ENCODE data around the gene B3GNT7.
"Not testable (repeated sequence)": the region's sequence is repeated elsewhere in the genome, so short reads cannot be mapped to it uniquely, and the experiment has no call there.

The B3GNT7 gene

DNA sequence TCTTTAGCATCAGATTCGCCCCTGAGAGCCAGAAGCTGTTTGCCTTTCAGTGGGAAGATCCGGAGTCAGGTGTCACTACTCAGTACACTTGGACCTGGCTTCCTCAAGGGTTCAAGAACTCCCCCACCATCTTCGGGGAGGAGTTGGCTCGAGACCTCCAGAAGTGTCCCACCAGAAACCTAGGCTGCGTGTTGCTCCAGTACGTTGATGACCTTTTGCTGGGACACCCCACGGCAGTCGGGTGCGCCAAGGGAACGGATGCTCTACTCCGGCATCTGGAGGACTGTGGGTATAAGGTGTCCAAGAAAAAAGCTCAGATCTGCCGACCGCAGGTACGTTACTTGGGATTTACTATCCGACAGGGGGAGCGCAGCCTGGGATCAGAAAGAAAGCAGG lies 8.7 kb downstream of the B3GNT7 start:
- not testable (repeated sequence) for DNase-seq

DNA sequence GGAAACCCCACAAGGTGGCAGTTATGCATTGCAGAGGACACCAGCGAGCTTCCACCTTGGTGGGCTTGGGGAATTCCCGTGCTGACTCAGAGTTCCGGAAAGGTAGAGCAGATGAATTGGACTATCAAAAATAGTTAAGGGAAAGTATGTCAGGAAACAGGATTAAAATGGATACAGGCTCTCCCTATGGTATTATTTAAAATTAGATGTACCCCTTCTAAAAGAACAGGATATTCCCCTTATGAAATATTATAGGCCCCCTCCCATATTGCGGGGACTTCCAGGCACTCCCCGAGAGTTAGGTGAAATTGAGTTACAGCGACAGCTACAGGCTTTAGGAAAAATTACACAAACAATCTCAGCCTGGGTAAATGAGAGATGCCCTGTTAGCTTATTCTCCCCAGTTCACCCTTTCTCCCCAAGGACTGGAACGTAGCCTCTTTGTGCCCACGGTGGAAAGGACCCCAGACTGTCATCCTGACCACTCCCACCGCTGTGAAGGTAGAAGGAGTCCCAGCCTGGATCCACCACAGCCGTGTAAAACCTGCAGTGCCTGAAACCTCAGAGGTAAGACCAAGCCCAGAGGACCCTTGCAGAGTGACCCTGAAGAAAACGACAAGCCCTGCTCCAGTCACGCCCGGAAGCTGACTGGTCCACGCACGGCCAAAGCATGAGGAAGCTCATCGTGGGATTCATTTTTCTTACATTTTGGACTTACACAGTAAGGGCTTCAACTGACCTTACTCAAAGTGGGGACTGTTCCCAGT lies 10.3 kb downstream of the B3GNT7 start:
- not testable (repeated sequence) for DNase-seq

DNA sequence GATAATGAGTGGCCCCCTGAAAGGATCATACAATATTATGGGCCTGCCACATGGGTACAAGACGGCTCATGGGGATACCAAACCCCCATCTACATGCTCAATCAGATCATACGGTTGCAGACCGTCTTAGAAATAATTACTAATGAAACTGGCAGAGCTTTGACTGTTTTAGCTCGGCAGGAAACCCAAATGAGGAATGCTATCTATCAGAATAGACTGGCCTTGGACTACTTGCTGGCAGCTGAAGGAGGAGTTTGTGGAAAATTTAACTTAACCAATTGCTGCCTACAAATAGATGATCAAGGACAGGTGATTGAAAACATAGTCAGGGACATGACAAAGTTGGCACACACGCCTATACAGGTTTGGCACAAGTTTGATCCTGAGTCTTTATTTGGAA lies 12.2 kb downstream of the B3GNT7 start:
- DNase-seq, result not testable (repeated sequence)

DNA sequence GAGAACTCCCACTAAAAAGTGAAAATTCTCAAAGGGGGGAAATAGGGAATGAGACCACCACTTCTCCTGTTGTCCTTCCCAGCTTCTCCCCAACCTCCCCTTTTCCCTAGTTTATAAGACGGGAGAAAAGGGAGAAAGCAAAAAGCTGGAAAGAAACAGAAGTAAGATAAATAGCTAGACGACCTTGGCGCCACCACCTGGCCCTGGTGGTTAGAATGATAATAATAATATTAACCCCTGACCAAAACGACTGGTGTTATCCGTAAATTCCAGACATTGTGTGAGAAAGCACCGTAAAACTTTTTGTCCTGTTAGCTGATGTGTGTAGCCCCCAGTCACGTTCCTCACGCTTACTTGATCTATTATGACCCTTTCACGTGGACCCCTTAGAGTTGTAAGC lies 12.8 kb downstream of the B3GNT7 start:
- not testable (repeated sequence) for DNase-seq

DNA sequence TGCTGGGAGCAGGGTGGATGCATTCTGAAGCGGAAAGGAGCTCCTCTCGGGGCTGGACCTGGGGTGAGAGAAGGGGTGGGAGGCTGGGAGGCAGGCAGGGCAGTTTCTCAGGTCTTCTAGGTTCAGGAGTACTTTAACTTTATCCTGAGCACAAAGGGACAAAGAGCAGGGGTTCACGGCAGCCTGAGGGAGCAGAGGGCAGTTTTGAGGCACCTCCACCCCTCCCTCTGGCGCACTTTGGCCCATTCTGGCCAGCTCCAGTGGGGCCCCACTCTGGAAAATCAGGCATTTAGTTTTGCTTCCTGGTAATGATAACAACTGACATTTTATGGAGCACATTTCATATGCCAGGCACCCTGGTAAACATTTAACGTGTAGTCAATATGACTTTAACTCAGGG lies 14.3 kb downstream of the B3GNT7 start:
- DNase-seq, result no peak

DNA sequence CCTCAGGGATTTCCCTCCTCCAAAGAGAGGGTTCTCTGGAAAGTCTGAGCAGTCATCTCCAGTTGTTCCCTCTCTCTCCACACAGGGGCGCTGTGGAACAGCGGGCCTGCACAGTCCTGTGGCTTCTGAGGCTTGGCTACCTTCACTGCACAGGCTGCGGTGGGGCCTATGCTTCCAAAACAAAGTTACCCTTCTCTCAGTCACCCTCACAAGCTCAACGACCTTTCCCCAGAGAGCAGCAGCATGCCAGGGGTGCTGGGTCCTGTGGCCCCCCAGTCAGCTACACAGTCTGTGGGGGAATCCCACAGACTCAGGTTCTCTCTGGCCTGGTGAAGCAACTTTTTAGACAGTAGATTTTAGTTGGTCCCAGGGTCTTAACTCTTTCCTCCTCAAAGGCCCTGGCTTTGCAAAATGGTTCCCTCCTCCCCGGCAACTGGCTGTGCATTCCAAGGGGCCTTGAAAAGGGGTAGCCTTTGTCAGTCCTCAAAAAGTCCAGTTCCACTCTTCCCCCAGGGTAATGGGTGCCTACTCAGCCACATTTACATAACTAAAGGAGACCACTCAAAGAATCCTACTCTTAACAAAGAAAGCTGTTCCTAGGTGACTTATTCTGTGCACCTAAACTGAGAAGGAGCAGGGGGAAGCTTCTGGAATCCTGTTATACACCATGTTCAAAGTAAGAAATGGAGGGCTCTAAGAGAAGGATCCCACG lies 14.9 kb downstream of the B3GNT7 start:
- no peak for DNase-seq

DNA sequence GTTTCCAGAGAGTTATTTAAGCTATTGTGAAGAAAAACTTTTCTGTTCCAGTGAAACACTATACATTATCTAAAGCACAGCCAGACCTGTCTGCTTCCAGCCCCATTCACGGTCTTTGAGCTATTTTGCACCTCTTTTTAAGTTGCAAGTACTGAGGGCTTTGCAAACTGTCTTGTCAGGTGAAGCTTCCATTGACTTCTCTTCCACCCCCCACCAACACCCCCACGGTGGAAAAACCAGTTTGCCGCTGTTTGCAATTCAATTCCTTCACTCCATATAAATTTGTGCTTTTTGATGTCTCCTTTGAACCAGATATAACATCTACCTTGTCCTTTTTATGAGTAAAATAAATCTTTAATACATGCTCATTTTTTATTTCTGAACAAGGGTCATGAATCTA lies 15.7 kb downstream of the B3GNT7 start:
- DNase-seq, result no peak

DNA sequence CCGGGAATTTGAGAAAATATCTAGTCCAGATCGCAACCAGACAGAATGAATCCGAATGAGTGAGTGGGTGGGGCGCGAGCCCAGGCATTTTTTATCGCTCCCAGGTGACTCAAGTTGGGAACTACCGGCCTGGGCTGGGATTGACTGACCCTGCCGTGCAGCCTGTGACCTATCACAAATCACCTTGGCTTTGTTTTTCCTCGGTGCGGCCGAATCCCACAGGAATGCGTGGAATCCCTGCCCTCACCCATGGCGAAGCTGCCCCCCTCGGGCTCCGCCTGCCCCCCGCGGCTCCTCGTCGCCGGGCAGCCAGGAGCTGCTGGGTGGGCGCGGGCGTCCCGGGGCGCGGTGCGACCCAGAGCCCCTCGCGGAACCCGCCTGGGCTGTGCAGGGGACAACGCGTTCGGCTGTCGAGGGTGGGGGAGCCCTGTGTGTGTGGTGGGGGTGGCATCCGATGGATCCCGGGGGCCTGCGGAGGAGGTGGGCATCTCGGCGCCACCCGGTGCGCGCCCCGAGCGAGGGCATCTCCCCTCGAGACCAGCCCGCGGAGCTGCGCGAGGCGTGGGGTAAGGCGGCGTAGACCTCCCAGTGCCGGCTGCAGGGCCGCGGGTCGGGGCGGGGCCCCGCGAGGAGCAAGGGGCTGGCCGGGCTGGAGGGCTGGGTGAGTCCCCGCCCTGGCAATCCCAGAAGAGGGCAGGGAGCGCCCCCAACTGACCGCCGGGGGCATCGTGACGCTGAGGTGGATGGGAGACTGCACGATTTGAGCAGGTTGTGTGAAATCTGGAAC lies 16.5 kb downstream of the B3GNT7 start:
- DNase-seq, result no peak

DNA sequence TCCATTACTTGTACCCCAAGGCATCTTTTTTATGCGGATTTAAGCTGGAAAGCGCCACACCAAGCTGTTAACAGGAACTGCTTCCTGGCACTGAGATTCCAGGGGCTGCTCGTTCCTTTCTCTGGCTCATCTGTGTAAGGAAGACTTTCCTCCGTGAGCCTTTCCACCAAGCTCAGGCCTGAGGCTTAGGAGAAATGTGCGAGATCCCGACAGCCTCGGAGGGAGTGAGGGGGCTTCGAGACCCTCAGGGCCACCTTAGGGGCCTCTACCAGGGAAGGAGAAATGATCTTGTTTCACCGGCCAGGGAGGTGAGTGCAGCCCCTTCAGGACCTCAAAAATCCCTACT lies 17.1 kb downstream of the B3GNT7 start:
- DNase-seq, result no peak

DNA sequence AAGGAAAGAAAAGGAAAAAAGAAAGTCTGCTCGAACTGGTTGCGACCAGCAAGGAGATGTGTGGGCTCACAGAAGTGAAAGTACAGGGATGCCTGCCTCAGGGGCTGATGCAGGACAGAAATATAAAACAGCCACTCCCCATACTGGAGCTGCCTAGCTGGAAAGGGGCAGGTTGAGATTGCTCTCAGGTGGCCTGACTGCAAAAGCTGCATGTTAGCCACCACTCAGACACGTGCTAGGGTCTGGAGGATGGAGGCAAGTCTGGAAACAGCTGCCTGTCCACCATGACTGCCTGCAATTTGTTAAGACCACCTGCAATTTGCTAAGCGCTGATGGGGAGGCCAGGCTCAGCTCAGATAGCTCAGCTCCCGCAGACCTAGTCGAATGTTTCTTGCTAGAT lies 17.9 kb downstream of the B3GNT7 start:
- DNase-seq, result no peak

DNA sequence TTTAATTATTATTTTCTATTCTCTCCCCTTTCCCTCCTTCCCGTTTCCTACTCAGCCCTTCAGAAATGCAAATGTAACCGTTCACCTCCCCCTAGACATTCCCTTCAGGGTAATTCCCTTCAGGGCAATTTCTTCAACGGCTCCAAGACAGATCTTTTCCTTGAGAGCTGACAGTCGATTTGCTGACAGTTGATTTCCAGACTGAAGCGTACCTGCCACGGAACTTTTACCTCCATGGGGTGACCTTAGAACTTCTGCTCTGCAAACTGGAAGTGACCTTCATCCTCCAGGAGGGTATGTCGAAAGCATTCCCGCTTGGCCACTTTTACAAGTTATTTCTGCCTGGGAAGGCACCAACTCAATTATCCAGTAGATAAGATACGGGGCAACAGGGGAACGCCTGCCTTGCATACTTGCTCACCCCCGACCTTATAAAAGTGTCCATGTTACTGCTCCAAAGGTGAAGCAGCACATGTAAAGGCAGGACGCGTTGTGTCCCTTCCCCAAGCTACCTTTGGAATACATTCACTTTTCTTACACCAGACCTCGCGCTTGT lies 18.5 kb downstream of the B3GNT7 start:
- no peak for DNase-seq

DNA sequence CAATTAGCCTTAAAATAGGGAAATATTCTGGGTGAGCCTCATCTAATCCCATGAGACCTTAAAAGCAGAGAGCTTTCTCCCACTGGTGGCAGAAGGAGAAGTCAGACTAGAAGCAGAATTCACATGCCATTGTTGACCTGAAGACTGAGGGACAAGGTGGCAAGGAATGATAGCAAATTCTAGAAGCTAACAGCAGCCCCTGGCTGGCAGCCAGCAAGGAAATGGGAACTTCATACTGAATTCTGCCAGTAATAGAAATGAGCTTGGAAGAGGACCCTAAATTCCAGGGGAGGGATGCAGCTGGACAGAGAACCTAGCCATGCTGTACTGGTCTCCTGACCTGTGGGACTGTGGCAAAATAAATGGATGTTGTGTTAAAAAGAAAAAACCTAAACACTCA lies 19.5 kb downstream of the B3GNT7 start:
- DNase-seq, result no peak

DNA sequence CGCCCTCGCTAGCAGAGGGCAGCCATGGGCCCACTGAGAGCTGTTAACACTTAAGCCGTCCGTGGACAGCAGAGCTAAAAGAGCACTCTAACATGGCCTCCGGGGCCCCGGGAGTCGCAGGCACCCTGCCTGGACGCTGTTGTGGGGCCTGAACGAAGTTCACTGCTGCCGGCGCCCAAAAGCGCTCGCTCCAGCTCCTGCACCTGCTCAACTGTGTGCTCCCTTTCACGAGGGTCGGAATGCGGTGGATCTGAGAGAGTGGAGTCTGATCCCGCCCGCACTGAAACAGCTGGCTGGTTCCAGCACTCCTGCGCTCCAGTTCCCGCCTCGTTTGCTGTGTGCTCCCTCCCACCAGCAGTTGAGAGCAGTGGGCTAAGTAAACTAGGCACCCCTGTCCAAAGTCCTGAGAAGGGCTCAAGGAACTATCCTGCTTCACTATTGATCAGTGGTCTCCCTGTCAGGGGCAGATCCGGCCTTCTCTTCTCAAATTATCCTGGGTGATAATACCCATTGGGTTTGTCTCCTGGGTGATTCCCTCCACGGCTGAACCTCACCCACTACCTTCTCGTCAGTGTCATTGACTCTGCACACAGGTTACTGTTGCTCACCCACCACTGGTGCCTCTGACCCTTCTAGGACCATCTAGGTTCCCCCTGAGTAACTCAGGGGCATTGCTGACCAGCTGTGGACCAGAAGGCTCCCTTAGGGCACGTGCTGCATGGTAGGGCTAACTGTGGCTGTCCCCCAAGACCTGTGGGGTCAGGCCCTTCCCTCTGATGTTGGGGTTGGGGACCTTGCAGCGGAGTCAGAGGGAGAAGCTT lies 23.5 kb downstream of the B3GNT7 start:
- DNase-seq, result no peak

DNA sequence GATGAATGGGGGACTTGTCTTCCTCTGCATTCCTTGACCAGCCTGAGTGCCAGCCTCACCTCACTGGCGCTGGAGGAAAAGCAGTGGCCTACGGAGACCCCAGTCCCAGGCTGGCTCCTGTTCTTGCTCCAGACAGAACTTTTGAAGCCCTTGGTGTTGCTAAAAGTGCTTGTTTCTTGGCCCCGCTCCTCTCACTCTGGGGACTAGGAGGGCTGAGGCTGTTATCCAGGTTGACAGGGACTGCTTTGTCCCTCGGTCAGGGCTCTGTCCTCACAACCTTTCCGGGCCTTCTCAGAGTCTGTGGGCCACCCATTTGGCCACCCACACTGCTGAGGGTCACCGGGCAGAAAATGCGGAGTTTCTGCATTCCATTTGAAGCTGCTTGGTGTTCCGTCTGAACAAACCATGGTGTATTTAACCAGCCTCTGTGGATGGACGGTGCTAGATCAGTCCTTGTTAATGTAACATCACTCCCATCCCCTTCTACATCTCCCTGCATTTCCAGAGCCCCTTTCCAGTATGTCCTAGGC lies 25.6 kb downstream of the B3GNT7 start:
- no peak for DNase-seq

DNA sequence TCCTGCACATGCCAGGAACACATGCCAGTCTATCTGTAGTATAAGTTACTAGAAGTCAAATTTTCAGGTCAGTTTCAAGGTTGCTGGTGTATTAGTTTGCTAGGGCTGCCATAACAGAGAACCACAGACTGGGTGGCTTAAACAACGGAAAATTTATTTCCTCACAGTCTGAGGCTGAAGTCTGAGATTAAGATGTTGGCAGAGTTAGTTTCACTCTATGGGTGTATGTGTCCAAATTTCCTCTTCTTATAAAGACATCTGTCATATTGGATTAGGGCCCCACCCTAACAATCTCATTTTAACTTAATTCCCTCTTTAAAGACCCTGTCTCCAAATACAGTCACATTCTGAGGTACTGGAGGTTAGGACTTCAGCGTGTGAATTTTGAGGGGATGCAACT lies 26.5 kb downstream of the B3GNT7 start:
- DNase-seq, result no peak

DNA sequence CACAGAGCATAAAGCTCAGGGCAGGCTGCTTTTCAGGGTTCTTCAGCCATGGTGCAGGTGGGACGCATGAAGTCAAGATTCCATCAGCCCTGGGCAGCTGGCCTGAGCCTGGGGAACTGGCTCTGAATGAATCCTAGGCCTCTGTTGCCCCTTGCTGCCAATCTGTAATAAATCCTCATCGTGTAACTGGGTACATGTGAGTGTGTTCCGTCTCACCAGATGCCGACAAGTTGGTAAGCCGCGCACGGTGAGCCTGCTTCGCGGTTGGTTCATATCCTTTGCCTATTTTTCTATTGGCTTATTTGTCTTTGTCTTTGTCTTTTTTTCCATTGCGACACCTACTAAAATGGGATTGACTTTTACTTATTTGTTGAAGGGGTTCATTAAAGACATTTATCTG lies 27.7 kb downstream of the B3GNT7 start:
- no peak for DNase-seq

DNA sequence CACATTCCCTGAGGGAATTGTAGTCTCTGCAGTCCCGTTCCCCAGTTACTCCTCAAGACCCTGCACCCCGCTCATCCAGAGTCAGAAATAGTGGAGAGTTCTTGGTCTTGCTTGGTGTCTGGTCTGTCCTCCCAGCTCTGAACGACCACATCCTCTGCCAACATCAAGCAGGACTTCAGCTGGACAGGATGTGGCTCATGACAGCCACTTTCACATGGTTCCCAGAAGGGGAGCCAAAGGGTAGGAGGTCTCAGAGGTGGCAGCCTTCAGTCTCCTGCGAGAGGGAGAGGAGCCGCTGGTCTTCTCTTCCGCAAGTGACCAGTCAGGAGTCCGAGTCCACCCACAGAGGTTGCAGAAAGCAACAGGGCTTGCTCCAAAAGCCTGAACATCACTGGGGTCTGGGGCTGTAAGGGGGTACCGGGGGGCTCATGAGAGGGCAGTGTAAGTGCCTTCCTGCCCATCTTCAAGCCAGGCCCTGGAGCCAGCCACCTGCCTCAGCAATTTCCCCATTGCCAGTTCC lies 29.8 kb downstream of the B3GNT7 start:
- DNase-seq, result no peak

DNA sequence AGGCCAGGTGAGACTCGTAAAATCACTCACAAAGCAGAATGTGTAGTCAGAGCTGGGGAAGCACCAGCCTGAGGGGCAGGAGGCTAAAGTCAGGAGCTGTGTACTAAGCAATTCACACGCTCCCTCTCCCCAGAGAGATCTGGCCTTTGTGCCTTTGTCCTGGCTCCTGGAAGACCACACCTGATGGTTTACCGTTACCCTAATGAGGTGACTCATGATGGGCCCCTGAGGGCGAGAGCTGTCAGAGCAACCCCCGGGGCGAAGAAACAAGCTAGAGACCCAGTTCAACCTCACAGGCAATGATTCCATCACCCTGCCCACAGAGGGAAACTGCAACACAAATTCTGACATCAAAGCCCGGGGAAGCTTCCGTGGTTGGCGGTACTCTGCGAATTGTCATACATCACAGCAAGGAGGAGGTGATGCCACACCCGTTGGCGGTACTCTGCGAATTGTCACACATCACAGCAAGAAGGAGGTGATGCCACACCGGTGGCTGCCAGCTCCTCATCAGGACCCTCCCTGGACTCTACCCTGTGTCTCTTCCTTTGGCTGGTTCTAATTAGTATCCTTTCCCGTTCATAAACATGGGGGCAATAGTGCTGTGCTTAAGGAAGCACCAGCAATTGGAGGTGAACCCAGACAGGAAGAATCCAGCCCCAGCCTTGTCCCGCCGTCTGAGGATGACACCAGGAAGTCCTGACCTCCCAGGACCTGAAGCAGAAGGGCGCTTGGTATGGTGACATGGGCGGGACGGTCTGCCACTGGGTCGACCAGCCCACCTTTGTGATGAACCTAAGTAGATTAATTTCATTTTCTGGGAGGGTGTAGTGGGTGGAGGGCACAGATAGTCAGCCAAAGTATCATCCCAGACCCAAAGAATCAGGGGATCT lies 30.5 kb downstream of the B3GNT7 start:
- DNase-seq, result no peak

DNA sequence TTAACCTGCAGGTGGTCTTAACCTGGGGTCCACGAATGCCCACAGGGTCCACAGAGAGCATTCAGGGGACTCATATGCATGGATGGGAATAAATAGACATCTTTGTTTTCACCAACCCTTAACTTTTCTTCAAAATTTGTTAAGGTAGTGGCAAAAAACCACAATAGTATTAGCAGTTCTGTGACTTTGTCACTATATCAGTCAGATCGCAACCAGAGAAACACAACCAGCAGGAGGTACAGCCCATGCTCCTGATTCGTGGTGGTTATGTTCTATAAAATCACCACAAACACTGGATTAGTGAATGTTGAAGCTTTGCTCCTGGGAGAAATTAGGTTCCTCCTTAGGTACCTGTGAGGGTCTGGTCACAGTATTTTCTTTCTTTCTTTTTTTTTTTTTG lies 31.6 kb downstream of the B3GNT7 start:
- no peak for DNase-seq

DNA sequence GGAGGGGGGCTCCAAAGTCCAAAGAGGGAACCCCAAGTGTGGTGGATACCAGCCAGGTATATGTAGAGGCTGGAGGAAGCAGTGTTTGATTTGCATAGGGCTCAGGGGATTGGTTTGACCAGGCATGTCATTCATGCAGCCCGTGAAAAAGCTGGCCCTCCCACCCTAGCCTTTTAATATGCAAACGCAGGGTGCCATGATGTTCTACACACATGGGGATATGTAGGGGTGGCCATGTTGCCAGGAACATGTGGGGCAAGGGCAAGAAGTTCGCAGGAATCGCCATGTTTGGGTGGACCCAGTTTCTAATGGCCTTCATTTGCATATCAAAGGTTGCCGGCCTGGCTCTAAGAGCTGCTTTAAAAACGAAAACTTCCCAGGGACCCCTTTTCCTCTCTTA lies 33.6 kb downstream of the B3GNT7 start:
- no peak for DNase-seq

DNA sequence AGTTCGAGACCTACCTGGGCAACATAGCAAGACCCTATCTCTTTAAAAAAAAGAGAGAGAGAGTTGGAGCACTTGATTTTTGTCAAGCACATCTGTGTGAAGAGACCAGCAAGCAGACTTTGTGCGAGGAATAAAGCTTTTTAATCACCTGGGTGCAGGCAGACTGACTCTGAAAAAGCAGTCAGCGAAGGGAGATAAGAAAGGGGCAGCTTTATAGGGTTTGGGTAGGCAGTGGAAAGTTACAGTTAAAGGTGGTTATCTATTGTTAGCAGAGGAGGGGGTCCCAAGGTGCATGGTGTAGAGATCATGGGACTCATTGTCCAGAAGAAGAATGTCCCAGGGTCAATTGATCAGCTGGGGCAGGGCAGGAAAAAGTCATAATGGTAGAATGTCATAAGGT lies 34.4 kb downstream of the B3GNT7 start:
- DNase-seq, result no peak

All from NK-92 treated with Interleukin-12 subunit alpha and Interleukin-12 subunit beta, amount 100 ng/mL, for 24 hours (cell line).